Measurements from ENCODE around the gene UNC93A.

UNC93A gene

GRCh38 chr6:167327391-167327790 lies 36.3 kb downstream of the UNC93A start:
- H3K4me1 ChIP-seq (ENCODE audit: insufficient read depth, low read length), result no peaks in the 10 kb centered on the region
- H3K9ac ChIP-seq (ENCODE audit: low read depth, low read length), result no peak overlapping the region
- H3K27me3 ChIP-seq (ENCODE audit: insufficient read depth, low read length, poor library complexity), result no peaks in the 10 kb centered on the region
- H3K27ac ChIP-seq (ENCODE audit: low read length), result no peak overlapping the region
- DNase-seq, result no peak
- no peak overlapping the region for H2AFZ ChIP-seq (ENCODE audit: low read depth, low read length)
- H3K9me3 ChIP-seq (ENCODE audit: insufficient read depth, low read length, severe bottlenecking), result no peaks in the 10 kb centered on the region
- H3K79me2 ChIP-seq (ENCODE audit: insufficient read depth, low read length), result no peaks in the 10 kb centered on the region
- ATAC-seq (ENCODE audit: insufficient read depth, low read depth), result no peak
- H3K4me3 ChIP-seq (ENCODE audit: low read depth in 1 of 2, low read length in 2 of 2), result no peak overlapping the region
- TF ChIP-seq EZH2 (IDR thresholded peaks at IDR 0.05; ENCODE audit: borderline replicate concordance, low read depth, low read length, severe bottlenecking), result no peak
- TF ChIP-seq CTCF (IDR thresholded peaks at IDR 0.05; ENCODE audit: borderline replicate concordance, extremely low read depth, low read length, poor library complexity, severe bottlenecking), result no peak
- no peaks in the 10 kb centered on the region for H4K20me1 ChIP-seq (ENCODE audit: insufficient read depth, low read length)
- no peaks in the 10 kb centered on the region for H3K36me3 ChIP-seq (ENCODE audit: insufficient read depth, low read length)
- no peak overlapping the region for H3K4me2 ChIP-seq (ENCODE audit: insufficient read depth, low read length)

- DNase-seq (no peak), ATAC-seq (ENCODE audit: insufficient read depth, low read depth) (no peak)
- no peaks in the 10 kb centered on the region for H3K27me3 ChIP-seq (ENCODE audit: insufficient read depth, low read length, poor library complexity)
- H3K36me3 ChIP-seq (ENCODE audit: insufficient read depth, low read length), result no peaks in the 10 kb centered on the region
- H2AFZ ChIP-seq (ENCODE audit: low read depth, low read length), result no peak overlapping the region
- H3K27ac ChIP-seq (ENCODE audit: low read length), result no peak overlapping the region
- no peak for TF ChIP-seq CTCF (IDR thresholded peaks at IDR 0.05; ENCODE audit: borderline replicate concordance, extremely low read depth, low read length, poor library complexity, severe bottlenecking)
- no peak for TF ChIP-seq EZH2 (IDR thresholded peaks at IDR 0.05; ENCODE audit: borderline replicate concordance, low read depth, low read length, severe bottlenecking)
- H3K79me2 ChIP-seq (ENCODE audit: insufficient read depth, low read length), result no peaks in the 10 kb centered on the region
- H4K20me1 ChIP-seq (ENCODE audit: insufficient read depth, low read length), result no peaks in the 10 kb centered on the region
- H3K9me3 ChIP-seq (ENCODE audit: insufficient read depth, low read length, severe bottlenecking), result no peaks in the 10 kb centered on the region
- no peak overlapping the region for H3K4me2 ChIP-seq (ENCODE audit: insufficient read depth, low read length)
- H3K4me3 ChIP-seq (ENCODE audit: low read depth in 1 of 2, low read length in 2 of 2), result no peak overlapping the region
- H3K9ac ChIP-seq (ENCODE audit: low read depth, low read length), result no peak overlapping the region
- no peaks in the 10 kb centered on the region for H3K4me1 ChIP-seq (ENCODE audit: insufficient read depth, low read length)
These were observed 37.0 kb downstream of the UNC93A start for GRCh38 chr6:167328086-167328485.

DNA sequence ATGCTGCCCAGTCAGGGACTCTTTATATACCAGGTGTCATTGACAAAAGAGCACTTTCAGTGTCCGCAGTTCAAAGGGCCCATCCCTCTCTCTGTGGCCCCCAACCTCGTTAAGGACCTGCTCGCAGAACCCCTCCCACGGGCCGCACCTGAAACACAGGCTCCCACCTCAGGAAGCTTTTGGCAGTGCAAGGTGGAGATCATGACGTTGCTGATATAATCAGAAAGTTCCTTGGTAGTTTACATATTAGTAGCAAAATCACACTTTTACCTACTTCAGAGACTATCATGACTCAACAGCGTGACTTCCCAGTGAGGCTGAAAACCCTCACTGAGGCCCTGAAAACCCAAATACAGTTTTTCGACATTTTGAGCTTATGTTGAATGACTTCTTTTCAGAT lies 37.9 kb downstream of the UNC93A start:
- Histone ChIP-seq H4K20me1 (ENCODE audit: insufficient read depth, low read length) (no peaks in the 10 kb centered on the region), H3K27me3 (ENCODE audit: insufficient read depth, low read length, poor library complexity) (no peaks in the 10 kb centered on the region), H3K27ac (ENCODE audit: low read length) (no peak overlapping the region), H3K36me3 (ENCODE audit: insufficient read depth, low read length) (no peaks in the 10 kb centered on the region), H3K4me1 (ENCODE audit: insufficient read depth, low read length) (no peaks in the 10 kb centered on the region), H3K79me2 (ENCODE audit: insufficient read depth, low read length) (no peaks in the 10 kb centered on the region), H2AFZ (ENCODE audit: low read depth, low read length) (no peak overlapping the region), H3K4me2 (ENCODE audit: insufficient read depth, low read length) (no peak overlapping the region), H3K4me3 (ENCODE audit: low read depth in 1 of 2, low read length in 2 of 2) (no peak overlapping the region), H3K9ac (ENCODE audit: low read depth, low read length) (no peak overlapping the region), H3K9me3 (ENCODE audit: insufficient read depth, low read length, severe bottlenecking) (no peaks in the 10 kb centered on the region)
- no peak for TF ChIP-seq CTCF (IDR thresholded peaks at IDR 0.05; ENCODE audit: borderline replicate concordance, extremely low read depth, low read length, poor library complexity, severe bottlenecking)
- TF ChIP-seq EZH2 (IDR thresholded peaks at IDR 0.05; ENCODE audit: borderline replicate concordance, low read depth, low read length, severe bottlenecking), result no peak
- no peak for ATAC-seq (ENCODE audit: insufficient read depth, low read depth)
- no peak for DNase-seq

- Histone ChIP-seq H3K4me2 (ENCODE audit: insufficient read depth, low read length) (no peak overlapping the region), H3K27me3 (ENCODE audit: insufficient read depth, low read length, poor library complexity) (no peaks in the 10 kb centered on the region), H3K36me3 (ENCODE audit: insufficient read depth, low read length) (no peaks in the 10 kb centered on the region), H3K4me3 (ENCODE audit: low read depth in 1 of 2, low read length in 2 of 2) (no peak overlapping the region), H3K4me1 (ENCODE audit: insufficient read depth, low read length) (no peaks in the 10 kb centered on the region), H3K9me3 (ENCODE audit: insufficient read depth, low read length, severe bottlenecking) (no peaks in the 10 kb centered on the region), H3K27ac (ENCODE audit: low read length) (no peak overlapping the region), H4K20me1 (ENCODE audit: insufficient read depth, low read length) (no peaks in the 10 kb centered on the region), H3K79me2 (ENCODE audit: insufficient read depth, low read length) (no peaks in the 10 kb centered on the region), H3K9ac (ENCODE audit: low read depth, low read length) (no peak overlapping the region), H2AFZ (ENCODE audit: low read depth, low read length) (no peak overlapping the region)
- no peak for TF ChIP-seq EZH2 (IDR thresholded peaks at IDR 0.05; ENCODE audit: borderline replicate concordance, low read depth, low read length, severe bottlenecking)
- no peak for TF ChIP-seq CTCF (IDR thresholded peaks at IDR 0.05; ENCODE audit: borderline replicate concordance, extremely low read depth, low read length, poor library complexity, severe bottlenecking)
- DNase-seq (no peak), ATAC-seq (ENCODE audit: insufficient read depth, low read depth) (no peak)
These were observed 39.6 kb downstream of the UNC93A start for GRCh38 chr6:167330750-167331149.
